CD14-positive monocyte (primary cell): ENCODE results near the gene PARP3. TPM values are rescaled to one million over a fixed set of nuclear protein-coding genes. Genes with fewer than 3 reads are reported as not detected.

ENCODE experiments used
- DNase-seq, 3 donors: peaks; one replicate each; pipeline ENCODE4 v3.0.0-alpha.2; 2011 to 2022
- H2AFZ ChIP-seq: 2 replicates; pipeline ENCODE4 v1.6.0; 2012; ENCODE audit warnings: mild to moderate bottlenecking, low read depth, low read length, inconsistent platforms; ENCODE audit not compliant: insufficient read depth, poor library complexity, severe bottlenecking
- H3K27ac ChIP-seq, 2 donors: 1 replicate in 1 of 2; 2 replicates in 1 of 2; pipeline ENCODE4 v1.5.1; 2012 to 2013; ENCODE audit warnings: low read length in 2 of 2, control low read depth in 1 of 2, inconsistent platforms in 1 of 2, low read depth in 1 of 2, mild to moderate bottlenecking in 1 of 2
- H3K27me3 ChIP-seq, 2 donors: one replicate each; pipeline versions ENCODE4 v1.6.0 to v1.6.1; 2011 to 2013; ENCODE audit warnings: low read length in 2 of 2; ENCODE audit not compliant: control insufficient read depth in 2 of 2, insufficient read depth in 2 of 2
- H3K36me3 ChIP-seq, 2 donors: replicated peaks in 1 of 2; 1 replicate in 1 of 2; 2 replicates in 1 of 2; pipeline versions ENCODE4 v1.5.1 to v1.6.1; 2012 to 2013; ENCODE audit warnings: low read length in 2 of 2, control low read depth in 1 of 2, inconsistent platforms in 1 of 2, mild to moderate bottlenecking in 1 of 2; ENCODE audit not compliant: insufficient read depth in 2 of 2, control insufficient read depth in 1 of 2
- H3K4me1 ChIP-seq, 2 donors: 1 replicate in 1 of 2; 2 replicates in 1 of 2; pipeline versions ENCODE4 v1.5.1 to v1.6.1; 2012 to 2013; ENCODE audit warnings: low read length in 2 of 2, control low read depth in 1 of 2, inconsistent platforms in 1 of 2, mild to moderate bottlenecking in 1 of 2, moderate library complexity in 1 of 2; ENCODE audit not compliant: insufficient read depth in 2 of 2, control insufficient read depth in 1 of 2
- H3K4me2 ChIP-seq: replicated peaks from 2 replicates; pipeline ENCODE3; 2012; ENCODE audit warnings: low read length, moderate library complexity, mild to moderate bottlenecking; ENCODE audit not compliant: poor library complexity, severe bottlenecking; ENCODE audit errors: extremely low read depth
- H3K4me3 ChIP-seq, 3 experiments: fragments of 200-600 bp in 1 of 3; sonication (generic) in 1 of 3; replicated peaks in 1 of 3; 1 replicate in 2 of 3; 2 replicates in 1 of 3; pipeline ENCODE4 v1.5.1; 2011 to 2013; ENCODE audit warnings: low read length in 3 of 3, mild to moderate bottlenecking in 3 of 3, control low read depth in 2 of 3, low read depth in 2 of 3, inconsistent platforms in 1 of 3, moderate library complexity in 1 of 3
- H3K79me2 ChIP-seq: 2 replicates; pipeline ENCODE4 v1.6.0; 2012; ENCODE audit warnings: mild to moderate bottlenecking, control low read depth, inconsistent platforms, low read length, moderate library complexity; ENCODE audit not compliant: insufficient read depth
- H3K9ac ChIP-seq: 2 replicates; pipeline ENCODE4 v1.6.0; 2017; ENCODE audit warnings: low read length, mild to moderate bottlenecking; ENCODE audit not compliant: insufficient read depth, poor library complexity, severe bottlenecking
- H3K9me3 ChIP-seq, 2 donors: replicated peaks in 1 of 2; 1 replicate in 1 of 2; 2 replicates in 1 of 2; pipeline versions ENCODE4 v1.5.1 to v1.6.1; 2012 to 2013; ENCODE audit warnings: low read length in 2 of 2, control low read depth in 1 of 2; ENCODE audit not compliant: control insufficient read depth in 1 of 2, insufficient read depth in 1 of 2
- H4K20me1 ChIP-seq: 2 replicates; pipeline ENCODE4 v1.6.0; 2012; ENCODE audit warnings: mild to moderate bottlenecking, low read length, control low read depth, moderate library complexity; ENCODE audit not compliant: insufficient read depth
- H3K27ac Mint-ChIP-seq, 7 donors: one replicate each; pipeline ENCODE4 v1.8.0; 2020; ENCODE audit warnings: mild to moderate bottlenecking in 7 of 7, mixed read lengths in 7 of 7, moderate library complexity in 6 of 7, inconsistent platforms in 2 of 7
- H3K27me3 Mint-ChIP-seq, 3 donors: one replicate each; pipeline ENCODE4 v1.8.0; 2021 to 2022; ENCODE audit warnings: low read depth in 3 of 3, mild to moderate bottlenecking in 3 of 3, mixed read lengths in 3 of 3, moderate library complexity in 3 of 3, inconsistent platforms in 1 of 3
- H3K36me3 Mint-ChIP-seq, 2 donors: one replicate each; pipeline ENCODE4 v1.8.0; 2020; ENCODE audit warnings: mixed read lengths in 2 of 2, inconsistent platforms in 1 of 2, mild to moderate bottlenecking in 1 of 2
- H3K4me1 Mint-ChIP-seq: one replicate; pipeline ENCODE4 v1.8.0; 2020; ENCODE audit warnings: mild to moderate bottlenecking, mixed read lengths
- H3K4me3 Mint-ChIP-seq, 2 donors: one replicate each; pipeline ENCODE4 v1.8.0; 2020; ENCODE audit warnings: mild to moderate bottlenecking in 2 of 2, mixed read lengths in 2 of 2, moderate library complexity in 1 of 2
- H3K9me3 Mint-ChIP-seq, 7 donors: one replicate each; pipeline ENCODE4 v1.8.0; 2020 to 2022; ENCODE audit warnings: mixed read lengths in 7 of 7, mild to moderate bottlenecking in 6 of 7, moderate library complexity in 6 of 7, inconsistent platforms in 2 of 7
- CTCF ChIP-seq: fragments of 200-600 bp; IDR thresholded peaks from one replicate; pipeline ENCODE4 v1.8.0; 2022; ENCODE audit warnings: antibody characterized with exemption, mild to moderate bottlenecking
- WGBS: methylation state at CpG from one replicate; pipeline ENCODE4 v1.1.5; 2013; ENCODE audit warnings: missing lambda C conversion rate; ENCODE audit not compliant: insufficient coverage; 5-methylcytosine and 5-hydroxymethylcytosine counted together
- intact Hi-C, 2 donors: fragments of 100-400 bp; cut with micrococcal nuclease; formaldehyde crosslinking; loops; one replicate each; pipeline versions ENCODE4 v1.15.0 to v1.15.1; 2023
- polyA plus RNA-seq, 3 donors: library from polyadenylated mRNA; depleted of rRNA in 1 of 3; unstranded in 2 of 3; stranded (reverse) in 1 of 3; fragments of 300-500 nt in 2 of 3; fragments of >200 nt in 1 of 3; fragmentation: Illumina TruSeq in 2 of 3; gene quantifications; 1 replicate in 2 of 3; 2 replicates in 1 of 3; pipeline ENCODE4 v1.2.3, GENCODE V29; 2012 to 2021

The PARP3 gene
- polyA plus RNA-seq, 3 donors, result 1.2 to 6.9 (median 1.7) TPM

- no peak overlapping the region for H3K4me3 ChIP-seq
- 98% methylated on average over 12 of the region's 28 CpGs for WGBS
- H3K27ac Mint-ChIP-seq, result peak overlapping the region in 1 of 7 donors; percentile 61
- H3K36me3 Mint-ChIP-seq, result peaks cover 61 to 70% of the 10 kb centered on the region in 2 donors
- H3K36me3 ChIP-seq, result peaks cover 50 to 72% of the 10 kb centered on the region in 2 donors
- H3K9ac ChIP-seq, result no peak overlapping the region
- H3K79me2 ChIP-seq, result peaks cover 4% of the 10 kb centered on the region
- no peaks in the 10 kb centered on the region for H3K4me1 ChIP-seq
- H3K9me3 ChIP-seq, result no peaks in the 10 kb centered on the region
- peaks cover 0 to 2% (median 0%) of the 10 kb centered on the region in 7 donors for H3K9me3 Mint-ChIP-seq
- peaks cover 0 to 4% (median 0%) of the 10 kb centered on the region in 3 donors for H3K27me3 Mint-ChIP-seq
- H2AFZ ChIP-seq, result no peak overlapping the region
- intact Hi-C loops, result loop anchor here in 1 of 2 donors (5.0 kb wide), 1 partner anchor 187 kb away; no protein-coding TSS in a partner anchor
- no peak for DNase-seq
- H3K4me2 ChIP-seq, result no peak overlapping the region
- H3K27ac ChIP-seq, result no peak overlapping the region
- no peak for TF ChIP-seq CTCF
- no peaks in the 10 kb centered on the region for H3K27me3 ChIP-seq
- H3K4me1 Mint-ChIP-seq, result peaks cover 5% of the 10 kb centered on the region
- H3K4me3 Mint-ChIP-seq, result no peak overlapping the region
- H4K20me1 ChIP-seq, result no peaks in the 10 kb centered on the region
Observed at GRCh38 chr3:51934991-51935885, 6.9 kb upstream of the PARP3 start.

- 99% methylated on average over 21 of the region's 25 CpGs for WGBS
Observed at GRCh38 chr3:51935886-51936755, 6.0 kb upstream of the PARP3 start.

More at GRCh38 chr3:51935886-51936755, 6.0 kb upstream of the PARP3 start:
- intact Hi-C loops, result loop anchor here in 1 of 2 donors (5.0 kb wide), 1 partner anchor 186 kb away; no protein-coding TSS in a partner anchor
- H3K4me3 Mint-ChIP-seq, result no peak overlapping the region
- no peak for TF ChIP-seq CTCF
- Histone ChIP-seq H2AFZ (no peak overlapping the region), H3K4me2 (no peak overlapping the region), H3K36me3 (peaks cover 50 to 72% of the 10 kb centered on the region in 2 donors), H3K27me3 (no peaks in the 10 kb centered on the region), H3K27ac (no peak overlapping the region), H4K20me1 (no peaks in the 10 kb centered on the region), H3K4me1 (peaks cover 6% of the 10 kb centered on the region in 2 donors), H3K9me3 (no peaks in the 10 kb centered on the region), H3K4me3 (no peak overlapping the region), H3K79me2 (peaks cover 13% of the 10 kb centered on the region), H3K9ac (no peak overlapping the region)
- H3K27ac Mint-ChIP-seq, result peak overlapping the region in 2 of 7 donors; percentile 24 to 61
- peaks cover 0 to 2% (median 0%) of the 10 kb centered on the region in 7 donors for H3K9me3 Mint-ChIP-seq
- no peak for DNase-seq
- peaks cover 13% of the 10 kb centered on the region for H3K4me1 Mint-ChIP-seq
- H3K36me3 Mint-ChIP-seq, result peaks cover 64 to 70% of the 10 kb centered on the region in 2 donors
- H3K27me3 Mint-ChIP-seq, result peaks cover 0 to 2% (median 0%) of the 10 kb centered on the region in 3 donors
